Ectodermal cell (in vitro differentiated cells): Measurements from ENCODE around the gene ZDHHC18.
"Not testable (repeated sequence)": the region's sequence is repeated elsewhere in the genome, so short reads cannot be mapped to it uniquely, and the experiment has no call there.

Source experiments
- H3K27ac ChIP-seq: 2 replicates; pipeline ENCODE4 v1.7.0; 2013; ENCODE audit warnings: mild to moderate bottlenecking, low read depth, low read length; ENCODE audit not compliant: insufficient read depth, poor library complexity, severe bottlenecking
- H3K27me3 ChIP-seq: 2 replicates; pipeline ENCODE4 v1.7.0; 2013; ENCODE audit warnings: mild to moderate bottlenecking, low read length; ENCODE audit not compliant: insufficient read depth, control insufficient read depth, poor library complexity, severe bottlenecking
- H3K36me3 ChIP-seq: one replicate; pipeline ENCODE4 v1.7.0; 2013; ENCODE audit warnings: low read length; ENCODE audit not compliant: control insufficient read depth, insufficient read depth
- H3K4me1 ChIP-seq: one replicate; pipeline ENCODE4 v1.7.0; 2013; ENCODE audit warnings: low read length; ENCODE audit not compliant: control insufficient read depth, insufficient read depth
- H3K4me3 ChIP-seq: 2 replicates; pipeline ENCODE4 v1.7.0; 2013; ENCODE audit warnings: low read depth, low read length, control low read depth; ENCODE audit not compliant: insufficient read depth
- H3K9me3 ChIP-seq: 2 replicates; pipeline ENCODE4 v1.7.0; 2013; ENCODE audit warnings: mild to moderate bottlenecking, low read length, moderate library complexity; ENCODE audit not compliant: control insufficient read depth
- WGBS, 2 experiments: methylation state at CpG; one replicate each; pipeline ENCODE4 v1.1.7; 2013; ENCODE audit warnings: missing lambda C conversion rate in 2 of 2; 5-methylcytosine and 5-hydroxymethylcytosine counted together

ZDHHC18 gene

GRCh38 chr1:26791148-26791547 lies 35.3 kb upstream of the ZDHHC18 start:
- Histone ChIP-seq H3K4me3 (no peak overlapping the region), H3K9me3 (no peaks in the 10 kb centered on the region), H3K27me3 (no peaks in the 10 kb centered on the region), H3K4me1 (peaks cover 19% of the 10 kb centered on the region), H3K36me3 (peaks cover 11% of the 10 kb centered on the region), H3K27ac (no peak overlapping the region)
- WGBS, 2 experiments = 89 to 94% methylated on average over 6 of the region's 6 CpGs

GRCh38 chr1:26791626-26792025 lies 34.9 kb upstream of the ZDHHC18 start:
- 90 to 91% methylated on average over 3 of the region's 3 CpGs for WGBS, 2 experiments
- Histone ChIP-seq H3K4me1 (peaks cover 14% of the 10 kb centered on the region), H3K9me3 (no peaks in the 10 kb centered on the region), H3K27ac (no peak overlapping the region), H3K4me3 (no peak overlapping the region), H3K36me3 (peaks cover 11% of the 10 kb centered on the region), H3K27me3 (no peaks in the 10 kb centered on the region)

- Histone ChIP-seq H3K4me3 (no peak overlapping the region), H3K27me3 (no peaks in the 10 kb centered on the region), H3K36me3 (peaks cover 11% of the 10 kb centered on the region), H3K9me3 (no peaks in the 10 kb centered on the region), H3K4me1 (peaks cover 7% of the 10 kb centered on the region), H3K27ac (no peak overlapping the region)
- WGBS, 2 experiments = 94 to 96% methylated on average over 2 of the region's 2 CpGs
Observed at GRCh38 chr1:26792924-26793323, 33.6 kb upstream of the ZDHHC18 start.

GRCh38 chr1:26794391-26794790 lies 32.1 kb upstream of the ZDHHC18 start:
- Histone ChIP-seq H3K27ac (no peak overlapping the region), H3K36me3 (peaks cover 11% of the 10 kb centered on the region), H3K4me3 (no peak overlapping the region), H3K4me1 (no peaks in the 10 kb centered on the region), H3K9me3 (no peaks in the 10 kb centered on the region), H3K27me3 (no peaks in the 10 kb centered on the region)
- 91 to 95% methylated on average over 5 of the region's 5 CpGs for WGBS, 2 experiments

GRCh38 chr1:26797627-26798026 lies 28.9 kb upstream of the ZDHHC18 start:
- H3K27ac ChIP-seq = no peak overlapping the region
- H3K9me3 ChIP-seq = no peaks in the 10 kb centered on the region
- H3K36me3 ChIP-seq = peaks cover 11% of the 10 kb centered on the region
- 95 to 97% methylated on average over 2 of the region's 2 CpGs for WGBS, 2 experiments
- H3K27me3 ChIP-seq = no peaks in the 10 kb centered on the region
- no peak overlapping the region for H3K4me3 ChIP-seq
- H3K4me1 ChIP-seq = peaks cover 5% of the 10 kb centered on the region

DNA sequence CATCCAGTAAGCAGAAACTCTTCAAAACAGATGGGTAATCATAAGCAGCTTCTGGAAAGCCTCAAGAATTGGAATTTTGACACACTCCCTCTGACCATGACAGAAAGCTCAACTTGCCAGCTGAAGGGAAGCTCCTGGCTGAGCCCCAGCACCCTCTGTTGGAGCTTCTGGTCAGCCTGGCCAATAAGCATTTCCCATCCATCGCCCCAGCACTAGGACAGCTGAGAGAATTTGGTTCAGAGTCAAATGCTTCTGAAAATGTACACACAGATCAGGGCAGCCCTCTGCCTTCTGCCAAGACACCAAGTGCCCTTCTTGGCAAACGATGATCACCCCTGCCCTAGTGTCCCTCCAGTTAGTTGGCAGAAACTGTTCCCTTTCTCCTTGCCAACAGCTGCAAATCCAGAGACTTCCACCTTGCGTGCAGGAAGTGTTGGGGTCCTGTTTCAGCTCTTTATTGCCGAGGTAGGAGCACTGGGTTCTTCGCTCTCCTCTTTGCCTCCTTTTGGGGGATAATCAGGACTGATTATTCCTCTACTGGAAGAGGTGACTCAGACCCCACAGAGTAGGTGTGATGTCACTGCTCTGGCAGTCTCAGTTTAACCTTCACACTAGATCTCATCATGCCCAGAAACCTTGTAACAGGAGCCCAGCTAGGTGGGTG lies 26.9 kb upstream of the ZDHHC18 start:
- no peak overlapping the region for H3K4me3 ChIP-seq
- H3K4me1 ChIP-seq = peaks cover 5% of the 10 kb centered on the region
- 86% methylated on average over 5 of the region's 5 CpGs for WGBS, 2 experiments
- H3K27me3 ChIP-seq = no peaks in the 10 kb centered on the region
- peaks cover under 1% of the 10 kb centered on the region for H3K36me3 ChIP-seq
- no peak overlapping the region for H3K27ac ChIP-seq
- H3K9me3 ChIP-seq = no peaks in the 10 kb centered on the region

- 96% methylated on average over 32 to 34 of the region's 36 CpGs for WGBS, 2 experiments
Observed at GRCh38 chr1:26803932-26804331, 22.6 kb upstream of the ZDHHC18 start.

GRCh38 chr1:26810105-26810504 lies 16.4 kb upstream of the ZDHHC18 start:
- H3K9me3 ChIP-seq, H3K36me3 ChIP-seq, H3K27me3 ChIP-seq, H3K4me3 ChIP-seq, H3K4me1 ChIP-seq, H3K27ac ChIP-seq: not testable (repeated sequence)
- 65 to 68% methylated on average over 11 of the region's 11 CpGs for WGBS, 2 experiments

More at GRCh38 chr1:26803932-26804331, 22.6 kb upstream of the ZDHHC18 start:
- not testable (repeated sequence) for H3K4me1 ChIP-seq, H3K27me3 ChIP-seq, H3K27ac ChIP-seq, H3K36me3 ChIP-seq, H3K4me3 ChIP-seq, H3K9me3 ChIP-seq

GRCh38 chr1:26811057-26811456 lies 15.4 kb upstream of the ZDHHC18 start:
- 86 to 93% methylated on average over 4 of the region's 4 CpGs for WGBS, 2 experiments
- H3K9me3 ChIP-seq = no peaks in the 10 kb centered on the region

DNA sequence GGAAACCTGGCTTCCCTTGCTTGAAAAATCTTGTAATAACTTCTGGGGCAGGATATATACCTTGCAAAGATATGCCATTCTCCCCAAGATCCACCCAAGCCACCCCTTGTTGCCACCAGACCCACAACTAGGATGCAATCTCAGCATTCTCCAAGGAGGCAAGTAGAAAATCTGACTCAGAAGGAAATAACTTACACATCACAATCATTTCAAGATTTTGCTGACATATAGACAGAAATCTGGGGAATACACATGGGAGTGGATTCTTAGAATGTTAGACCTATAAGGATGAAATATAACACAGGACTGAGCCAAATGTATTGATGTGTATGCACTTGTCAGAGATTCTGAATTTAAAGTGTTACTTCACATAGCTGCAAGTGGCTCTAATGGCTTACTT lies 14.8 kb upstream of the ZDHHC18 start:
- Histone ChIP-seq H3K9me3 (no peaks in the 10 kb centered on the region), H3K4me1 (no peaks in the 10 kb centered on the region), H3K27me3 (no peaks in the 10 kb centered on the region), H3K27ac (no peak overlapping the region), H3K36me3 (no peaks in the 10 kb centered on the region), H3K4me3 (no peak overlapping the region)

More at GRCh38 chr1:26811057-26811456, 15.4 kb upstream of the ZDHHC18 start:
- H3K27ac ChIP-seq = no peak overlapping the region
- H3K36me3 ChIP-seq = no peaks in the 10 kb centered on the region
- H3K4me3 ChIP-seq = no peak overlapping the region
- H3K4me1 ChIP-seq = no peaks in the 10 kb centered on the region
- H3K27me3 ChIP-seq = no peaks in the 10 kb centered on the region

GRCh38 chr1:26814377-26814776 lies 12.1 kb upstream of the ZDHHC18 start:
- Histone ChIP-seq H3K27me3 (no peaks in the 10 kb centered on the region), H3K4me3 (no peak overlapping the region), H3K36me3 (no peaks in the 10 kb centered on the region), H3K27ac (no peak overlapping the region), H3K4me1 (no peaks in the 10 kb centered on the region), H3K9me3 (no peaks in the 10 kb centered on the region)
- 90 to 94% methylated on average over 2 of the region's 2 CpGs for WGBS, 2 experiments
